ENCODE data around the gene USP4.

DNA sequence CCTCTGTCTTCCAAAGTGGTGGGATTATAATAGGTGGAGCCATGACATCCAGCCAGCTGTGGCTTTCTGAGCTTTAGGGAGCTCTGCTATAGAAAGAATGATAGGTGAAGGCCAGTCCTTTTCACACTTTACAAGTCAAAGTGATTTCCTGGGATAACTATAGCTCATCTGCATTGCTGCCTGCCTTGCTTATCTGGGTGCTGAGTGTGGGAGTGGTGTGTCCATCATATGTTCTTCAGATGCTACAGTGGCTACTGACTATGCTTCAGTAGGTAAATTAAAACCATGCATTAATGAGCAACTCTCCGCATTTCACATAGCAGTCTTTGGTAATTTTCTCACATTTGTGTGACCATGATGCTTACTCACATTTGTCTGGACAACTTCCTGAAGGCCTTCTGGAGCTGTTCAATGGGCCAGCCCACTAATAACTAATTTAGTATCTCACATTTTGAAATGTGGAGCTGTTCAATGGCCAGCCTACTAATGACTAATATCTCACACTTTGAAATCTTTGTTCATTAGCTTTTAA lies 48.5 kb upstream of the USP4 start:
- TF ChIP-seq EZH2 (IDR thresholded peaks at IDR 0.05; ENCODE audit: insufficient read depth, low read length), result no peak
- TF ChIP-seq, protein P1, sequence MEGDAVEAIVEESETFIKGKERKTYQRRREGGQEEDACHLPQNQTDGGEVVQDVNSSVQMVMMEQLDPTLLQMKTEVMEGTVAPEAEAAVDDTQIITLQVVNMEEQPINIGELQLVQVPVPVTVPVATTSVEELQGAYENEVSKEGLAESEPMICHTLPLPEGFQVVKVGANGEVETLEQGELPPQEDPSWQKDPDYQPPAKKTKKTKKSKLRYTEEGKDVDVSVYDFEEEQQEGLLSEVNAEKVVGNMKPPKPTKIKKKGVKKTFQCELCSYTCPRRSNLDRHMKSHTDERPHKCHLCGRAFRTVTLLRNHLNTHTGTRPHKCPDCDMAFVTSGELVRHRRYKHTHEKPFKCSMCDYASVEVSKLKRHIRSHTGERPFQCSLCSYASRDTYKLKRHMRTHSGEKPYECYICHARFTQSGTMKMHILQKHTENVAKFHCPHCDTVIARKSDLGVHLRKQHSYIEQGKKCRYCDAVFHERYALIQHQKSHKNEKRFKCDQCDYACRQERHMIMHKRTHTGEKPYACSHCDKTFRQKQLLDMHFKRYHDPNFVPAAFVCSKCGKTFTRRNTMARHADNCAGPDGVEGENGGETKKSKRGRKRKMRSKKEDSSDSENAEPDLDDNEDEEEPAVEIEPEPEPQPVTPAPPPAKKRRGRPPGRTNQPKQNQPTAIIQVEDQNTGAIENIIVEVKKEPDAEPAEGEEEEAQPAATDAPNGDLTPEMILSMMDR (IDR thresholded peaks at IDR 0.05; ENCODE audit: insufficient read depth, low read depth, low read length), result no peak

Data from astrocyte (in vitro differentiated cells and primary cell).